ENCODE data around the gene BANF2. TPM values are rescaled to one million over a fixed set of nuclear protein-coding genes. Genes with fewer than 3 reads are reported as not detected.

BANF2 gene
- total and polyA plus RNA-seq, 12 donors = not detected

DNA sequence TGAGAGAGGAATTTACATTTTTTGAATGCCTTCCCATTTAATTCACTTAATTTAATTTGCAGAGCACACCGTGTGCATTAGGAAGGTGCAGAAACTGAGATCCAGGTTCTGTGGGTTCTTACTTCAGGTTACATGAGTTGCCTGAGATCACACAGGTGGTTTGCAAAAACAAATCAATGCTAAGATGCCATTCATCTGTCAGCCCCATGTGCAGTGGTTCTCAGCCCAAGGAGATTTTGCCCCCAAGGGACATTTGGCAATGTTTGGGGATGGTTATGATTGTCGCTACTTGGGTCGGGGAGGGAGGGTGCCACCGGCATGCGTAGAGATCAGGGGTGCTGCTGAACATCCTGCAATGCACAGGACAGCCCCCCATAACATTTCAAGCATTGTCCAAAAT, 34.6 kb downstream of the BANF2 start:
- Histone ChIP-seq H3K27ac (no peak overlapping the region), H3K4me3 (no peak overlapping the region), H3K36me3 (no peaks in the 10 kb centered on the region), H3K27me3 (peaks cover 0 to 10% (median 0%) of the 10 kb centered on the region in 7 donors), H3K4me1 (no peaks in the 10 kb centered on the region), H3K9me3 (peaks cover 0 to 23% (median 0%) of the 10 kb centered on the region in 11 donors)
- intact Hi-C loops (cut with DNase I) = no loop called here
- ATAC-seq (no peak), DNase-seq (no peak)
- 90 to 92% methylated on average over 5 of the region's 5 CpGs for WGBS, 2 donors
- TF ChIP-seq, protein P1, sequence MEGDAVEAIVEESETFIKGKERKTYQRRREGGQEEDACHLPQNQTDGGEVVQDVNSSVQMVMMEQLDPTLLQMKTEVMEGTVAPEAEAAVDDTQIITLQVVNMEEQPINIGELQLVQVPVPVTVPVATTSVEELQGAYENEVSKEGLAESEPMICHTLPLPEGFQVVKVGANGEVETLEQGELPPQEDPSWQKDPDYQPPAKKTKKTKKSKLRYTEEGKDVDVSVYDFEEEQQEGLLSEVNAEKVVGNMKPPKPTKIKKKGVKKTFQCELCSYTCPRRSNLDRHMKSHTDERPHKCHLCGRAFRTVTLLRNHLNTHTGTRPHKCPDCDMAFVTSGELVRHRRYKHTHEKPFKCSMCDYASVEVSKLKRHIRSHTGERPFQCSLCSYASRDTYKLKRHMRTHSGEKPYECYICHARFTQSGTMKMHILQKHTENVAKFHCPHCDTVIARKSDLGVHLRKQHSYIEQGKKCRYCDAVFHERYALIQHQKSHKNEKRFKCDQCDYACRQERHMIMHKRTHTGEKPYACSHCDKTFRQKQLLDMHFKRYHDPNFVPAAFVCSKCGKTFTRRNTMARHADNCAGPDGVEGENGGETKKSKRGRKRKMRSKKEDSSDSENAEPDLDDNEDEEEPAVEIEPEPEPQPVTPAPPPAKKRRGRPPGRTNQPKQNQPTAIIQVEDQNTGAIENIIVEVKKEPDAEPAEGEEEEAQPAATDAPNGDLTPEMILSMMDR (IDR thresholded peaks at IDR 0.05) = no peak

DNA sequence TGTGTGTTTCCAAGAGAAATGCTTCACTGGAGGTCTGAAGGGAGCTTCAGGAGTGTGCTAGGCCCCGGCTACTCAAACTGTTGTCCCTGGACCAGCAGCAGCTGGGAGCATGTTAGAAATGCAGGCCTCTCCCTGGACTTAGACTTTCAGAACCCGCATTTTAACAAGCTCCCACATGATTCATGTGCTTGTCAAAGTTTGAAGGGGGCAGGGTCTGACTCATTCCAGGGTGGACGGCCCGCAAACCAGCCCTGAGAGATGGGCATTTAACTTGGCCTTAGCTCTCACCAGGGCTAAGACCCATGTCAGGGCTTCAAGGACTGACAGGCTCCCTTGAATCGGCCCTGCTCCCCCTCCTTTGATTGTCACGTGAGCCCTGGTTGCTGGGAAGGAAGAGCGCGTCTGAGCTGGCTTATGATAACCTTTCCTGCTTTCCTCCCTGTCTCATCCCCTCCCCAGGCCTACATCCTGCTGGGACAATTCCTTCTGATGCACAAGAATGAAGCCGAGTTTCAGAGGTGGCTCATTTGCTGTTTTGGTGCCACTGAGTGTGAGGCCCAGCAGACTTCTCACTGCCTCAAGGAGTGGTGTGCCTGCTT, 35.5 kb downstream of the BANF2 start:
- peaks cover 0 to 23% (median 0%) of the 10 kb centered on the region in 11 donors for H3K9me3 ChIP-seq
- H3K4me1 ChIP-seq = no peaks in the 10 kb centered on the region
- TF ChIP-seq, protein P1 (IDR thresholded peaks at IDR 0.05) = no peak
- H3K4me3 ChIP-seq = no peak overlapping the region
- intact Hi-C loops (cut with DNase I) = no loop called here
- peaks cover 0 to 4% (median 0%) of the 10 kb centered on the region in 7 donors for H3K27me3 ChIP-seq
- no peak overlapping the region for H3K27ac ChIP-seq
- no peaks in the 10 kb centered on the region for H3K36me3 ChIP-seq
- DNase-seq (no peak), ATAC-seq (no peak)
- 55 to 68% methylated on average over 9 of the region's 9 CpGs for WGBS, 2 donors

DNA sequence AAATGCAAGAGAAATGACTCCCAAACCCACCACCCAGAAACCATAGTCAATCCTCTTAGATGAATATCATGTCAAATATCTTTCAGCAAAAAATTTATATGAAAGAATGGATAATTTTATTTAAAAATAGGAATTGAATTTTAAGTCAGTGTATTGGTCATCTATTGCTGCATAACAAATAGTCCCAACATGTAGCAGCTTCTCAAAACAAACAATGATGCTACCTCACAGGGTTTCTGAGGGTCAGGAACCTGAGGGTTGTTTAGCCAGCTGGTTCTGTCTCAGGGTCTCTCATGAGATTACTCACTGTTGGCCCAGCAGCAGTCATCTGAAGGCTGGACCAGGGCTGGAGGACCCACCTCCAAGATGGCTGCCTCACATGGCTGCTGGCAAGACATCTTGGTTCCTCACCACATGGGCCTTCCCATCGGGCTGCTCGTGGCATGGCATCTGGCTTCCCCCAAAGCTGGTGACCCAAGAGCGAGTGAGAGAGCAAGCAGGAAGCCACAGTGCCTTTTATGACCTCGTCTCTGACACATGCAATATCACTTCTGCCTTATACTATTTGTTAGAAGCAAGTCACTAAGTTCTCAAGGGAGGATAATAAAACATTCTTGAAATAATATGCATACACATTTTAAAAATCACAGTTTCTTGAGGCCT, 36.3 kb downstream of the BANF2 start:
- peaks cover 0 to 4% (median 0%) of the 10 kb centered on the region in 7 donors for H3K27me3 ChIP-seq
- no peaks in the 10 kb centered on the region for H3K36me3 ChIP-seq
- ATAC-seq (no peak), DNase-seq (no peak)
- no peak overlapping the region for H3K27ac ChIP-seq
- 95 to 96% methylated on average over 4 of the region's 4 CpGs for WGBS, 2 donors
- peaks cover 0 to 23% (median 0%) of the 10 kb centered on the region in 11 donors for H3K9me3 ChIP-seq
- H3K4me3 ChIP-seq = no peak overlapping the region
- TF ChIP-seq, protein P1 (IDR thresholded peaks at IDR 0.05) = no peak
- H3K4me1 ChIP-seq = no peaks in the 10 kb centered on the region
- intact Hi-C loops (cut with DNase I) = no loop called here

DNA sequence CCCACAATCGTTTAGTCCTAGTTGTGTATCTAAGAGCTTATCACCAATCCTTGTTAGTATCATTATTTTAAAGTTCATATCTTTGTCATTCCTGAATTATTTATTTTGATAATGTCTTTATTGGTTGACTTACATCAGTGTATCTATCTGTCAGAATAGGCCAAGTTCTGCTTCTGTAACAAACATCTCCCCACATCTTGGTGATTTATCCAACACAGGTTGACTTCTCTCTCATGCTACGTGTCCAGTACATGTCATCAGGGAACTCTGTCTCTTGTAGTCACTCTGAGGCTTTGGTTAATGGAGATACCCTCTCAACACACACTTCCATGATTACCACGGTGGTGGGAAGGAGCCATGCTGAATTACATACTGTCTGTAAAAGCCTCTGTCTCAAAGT, 38.4 kb downstream of the BANF2 start:
- Histone ChIP-seq H3K27ac (no peak overlapping the region), H3K9me3 (peaks cover 0 to 23% (median 0%) of the 10 kb centered on the region in 11 donors), H3K4me3 (no peak overlapping the region), H3K36me3 (no peaks in the 10 kb centered on the region), H3K27me3 (no peaks in the 10 kb centered on the region), H3K4me1 (no peaks in the 10 kb centered on the region)
- WGBS, 2 donors = 55 to 64% methylated on average over 3 of the region's 3 CpGs
- ATAC-seq (no peak), DNase-seq (no peak)
- TF ChIP-seq, protein P1 (IDR thresholded peaks at IDR 0.05) = no peak
- intact Hi-C loops (cut with DNase I) = no loop called here
